Cerebellar nuclear complex (tissue), 1 donor: ENCODE results near the gene ALOXE3.
"Not testable (repeated sequence)": the region's sequence is repeated elsewhere in the genome, so short reads cannot be mapped to it uniquely, and the experiment has no call there.

Experiments used
- DNase-seq, 2 experiments: peaks; one replicate each; lab custom pipeline; 2025; lab: John Stamatoyannopoulos, UW

ALOXE3 gene

DNA sequence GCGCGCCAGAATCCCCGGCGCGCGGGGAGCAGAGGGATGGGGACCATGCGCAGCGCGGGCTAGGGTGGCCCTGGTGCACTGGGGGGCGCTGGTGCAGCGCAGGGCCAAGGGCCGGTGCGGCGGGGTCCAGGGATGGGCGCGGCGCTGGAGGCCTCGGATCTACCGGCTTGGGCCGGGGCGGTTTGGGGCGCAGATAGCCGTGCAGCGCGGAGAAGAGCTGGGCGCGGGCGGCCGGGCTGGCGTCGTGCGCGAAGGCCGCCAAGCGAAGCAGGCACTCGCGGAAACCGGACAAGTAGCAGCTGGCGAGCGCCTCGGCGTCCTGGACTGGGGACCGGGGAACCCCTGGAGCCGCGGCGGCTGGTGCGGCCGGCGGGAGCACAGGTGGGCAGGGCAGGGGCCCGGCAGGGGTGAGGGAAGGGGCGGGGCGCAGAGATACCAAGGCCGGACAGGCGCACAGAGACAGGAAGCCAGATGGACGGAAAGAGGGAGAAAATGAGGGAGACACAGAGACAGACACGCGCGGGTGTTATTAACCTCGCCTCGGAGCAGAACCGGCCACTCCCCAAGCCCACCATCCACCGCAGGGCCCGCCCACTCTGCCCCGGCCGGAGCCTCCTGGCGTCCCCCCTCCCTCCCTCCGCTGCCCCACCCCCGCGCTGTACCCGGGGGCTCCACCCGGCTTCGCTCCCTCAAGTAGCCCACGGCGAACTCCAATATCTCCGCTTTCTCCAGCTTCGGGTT, 3.5 kb upstream of the ALOXE3 start:
- DNase-seq = no peak

- no peak for DNase-seq
Observed at GRCh38 chr17:8121407-8121680, 3.0 kb upstream of the ALOXE3 start.

DNA sequence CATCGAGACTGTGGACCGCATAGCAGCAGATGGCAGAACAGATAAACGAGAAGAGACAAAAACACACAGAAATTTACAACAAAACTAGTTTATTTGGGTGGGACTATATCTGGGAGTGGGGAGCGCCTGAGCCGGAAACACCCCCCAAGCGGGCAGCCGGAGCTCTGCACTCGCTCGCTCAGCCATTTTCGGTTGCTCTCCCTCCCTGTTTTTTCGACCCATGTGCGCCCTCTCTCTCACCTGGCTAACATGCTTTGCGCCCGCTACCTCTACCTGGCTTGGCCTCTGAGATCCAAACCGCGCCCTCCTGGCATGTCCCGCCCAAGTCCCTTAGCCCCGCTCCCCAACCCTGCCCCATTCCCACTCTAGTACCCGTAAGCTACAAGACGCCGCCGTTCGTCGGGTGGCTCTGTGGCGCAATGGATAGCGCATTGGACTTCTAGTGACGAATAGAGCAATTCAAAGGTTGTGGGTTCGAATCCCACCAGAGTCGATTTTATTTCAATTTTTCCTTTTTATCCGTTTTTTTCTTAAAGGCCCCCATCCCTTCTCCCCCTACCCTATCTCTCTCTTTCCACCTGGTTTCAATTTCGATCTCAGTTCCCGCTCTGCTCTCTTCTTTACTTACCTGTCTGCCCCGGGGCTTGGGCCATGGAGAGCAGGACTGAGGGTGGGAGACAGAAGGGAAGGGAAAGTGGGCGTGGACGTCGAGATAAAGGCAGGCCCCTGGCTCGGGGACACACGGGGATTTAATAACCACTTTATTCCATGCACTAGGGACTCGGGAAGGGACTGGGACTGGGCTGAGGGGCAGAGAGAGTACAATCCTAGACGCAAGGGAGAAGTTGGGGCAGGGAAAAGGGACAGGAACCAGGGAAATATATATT, 2.4 kb upstream of the ALOXE3 start:
- no peak for DNase-seq

DNA sequence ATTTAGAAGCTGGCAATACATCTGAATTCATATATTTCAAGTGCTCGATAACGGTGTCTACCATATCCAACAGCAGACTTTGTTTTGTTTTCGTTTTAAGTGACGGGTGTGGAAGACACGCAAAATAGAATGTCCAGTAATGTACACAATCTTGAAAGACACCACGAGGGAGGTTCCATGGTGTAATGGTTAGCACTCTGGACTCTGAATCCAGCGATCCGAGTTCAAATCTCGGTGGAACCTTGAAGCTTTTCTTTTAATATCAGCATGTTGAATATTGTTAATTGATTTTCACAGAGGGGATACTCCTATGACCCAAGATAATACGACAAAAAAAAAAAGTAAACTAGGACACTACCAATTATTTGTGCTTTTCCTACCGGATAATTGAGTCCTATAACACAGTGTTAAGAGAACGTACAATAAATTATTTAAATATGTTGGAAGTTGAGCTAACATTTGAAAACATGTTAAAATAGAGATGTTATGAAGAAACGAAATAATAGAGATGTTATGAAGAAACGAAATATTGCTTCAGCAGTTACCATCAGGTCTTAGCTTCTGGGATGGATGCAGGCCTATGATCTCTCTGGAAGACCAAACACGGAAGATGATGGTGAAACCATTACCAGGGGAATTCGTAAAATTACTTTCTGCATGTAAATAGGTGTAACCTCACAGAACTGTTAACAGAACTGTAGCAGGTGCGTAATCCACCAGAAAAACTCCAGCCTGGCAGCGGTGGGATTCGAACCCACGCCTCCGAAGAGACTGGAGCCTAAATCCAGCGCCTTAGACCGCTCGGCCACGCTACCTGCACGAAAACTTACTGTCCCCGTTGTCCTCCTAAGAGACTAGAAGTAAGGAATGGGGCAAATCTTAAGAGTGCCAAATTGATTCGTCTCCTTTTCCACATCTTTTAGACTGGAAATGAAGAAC, 1.5 kb upstream of the ALOXE3 start:
- peak; percentile 54 to 76 for DNase-seq

DNA sequence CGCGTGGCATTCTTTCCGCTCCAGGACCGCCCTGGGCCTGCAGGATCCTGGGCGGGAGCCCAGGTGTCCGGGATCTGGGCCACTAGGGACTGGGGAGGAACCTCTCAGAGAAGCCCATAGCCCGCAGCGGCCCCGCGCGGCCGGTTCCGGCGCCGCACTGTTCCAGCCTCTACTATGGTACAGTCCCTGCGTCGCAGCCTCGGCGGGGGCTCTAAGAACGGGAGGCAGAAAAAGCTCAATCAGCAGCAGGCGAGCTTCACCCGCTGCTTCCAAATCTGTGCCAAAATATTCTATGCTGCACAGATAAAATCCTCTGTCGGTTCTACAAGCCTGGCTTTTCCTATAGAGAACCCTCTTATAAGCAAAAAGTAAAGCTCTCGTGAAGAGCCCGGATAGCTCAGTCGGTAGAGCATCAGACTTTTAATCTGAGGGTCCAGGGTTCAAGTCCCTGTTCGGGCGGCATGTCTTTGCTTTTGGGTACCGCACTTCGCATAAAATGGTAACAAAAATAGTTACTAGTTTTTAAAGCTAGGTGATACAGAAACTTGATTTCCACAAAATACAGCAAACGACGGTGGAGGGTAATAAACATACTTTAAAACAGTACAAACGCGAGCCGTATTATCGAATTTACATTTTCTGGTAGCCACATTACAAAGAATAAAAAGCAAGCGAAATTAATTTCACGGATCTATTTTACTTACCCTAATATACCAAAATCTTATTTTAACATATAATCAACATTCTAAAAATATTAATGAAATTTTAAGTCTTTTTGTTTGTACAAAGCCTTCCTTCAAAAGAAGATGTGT, 661 bp upstream of the ALOXE3 start:
- DNase-seq = peak; percentile 63 to 76

- DNase-seq = no peak
Observed at GRCh38 chr17:8117367-8117979, 841 bp downstream of the ALOXE3 start.

DNA sequence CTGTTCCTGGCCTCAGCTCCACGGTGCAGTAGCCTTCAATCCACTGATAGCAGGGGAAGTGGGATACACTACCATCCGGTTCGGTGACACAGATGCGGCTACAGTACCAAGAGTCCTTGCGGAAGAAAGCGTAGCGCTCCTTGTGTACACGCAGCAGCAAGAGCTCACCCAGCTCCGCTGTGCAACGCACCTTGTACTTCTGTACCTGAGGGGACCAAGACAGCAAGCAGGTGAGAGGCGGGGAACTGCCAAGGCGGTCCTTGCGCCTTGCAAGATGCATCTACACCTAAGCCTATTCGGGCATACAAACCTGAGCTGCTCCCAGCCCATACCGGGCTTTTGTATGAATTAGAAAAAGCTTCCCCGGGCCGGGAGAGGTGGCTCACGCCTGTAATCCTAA, 1.5 kb downstream of the ALOXE3 start:
- DNase-seq = no peak

GRCh38 chr17:8110907-8111306, 7.4 kb downstream of the ALOXE3 start:
- DNase-seq = no peak

- DNase-seq = no peak
Observed at GRCh38 chr17:8110456-8110804, 7.9 kb downstream of the ALOXE3 start.

DNA sequence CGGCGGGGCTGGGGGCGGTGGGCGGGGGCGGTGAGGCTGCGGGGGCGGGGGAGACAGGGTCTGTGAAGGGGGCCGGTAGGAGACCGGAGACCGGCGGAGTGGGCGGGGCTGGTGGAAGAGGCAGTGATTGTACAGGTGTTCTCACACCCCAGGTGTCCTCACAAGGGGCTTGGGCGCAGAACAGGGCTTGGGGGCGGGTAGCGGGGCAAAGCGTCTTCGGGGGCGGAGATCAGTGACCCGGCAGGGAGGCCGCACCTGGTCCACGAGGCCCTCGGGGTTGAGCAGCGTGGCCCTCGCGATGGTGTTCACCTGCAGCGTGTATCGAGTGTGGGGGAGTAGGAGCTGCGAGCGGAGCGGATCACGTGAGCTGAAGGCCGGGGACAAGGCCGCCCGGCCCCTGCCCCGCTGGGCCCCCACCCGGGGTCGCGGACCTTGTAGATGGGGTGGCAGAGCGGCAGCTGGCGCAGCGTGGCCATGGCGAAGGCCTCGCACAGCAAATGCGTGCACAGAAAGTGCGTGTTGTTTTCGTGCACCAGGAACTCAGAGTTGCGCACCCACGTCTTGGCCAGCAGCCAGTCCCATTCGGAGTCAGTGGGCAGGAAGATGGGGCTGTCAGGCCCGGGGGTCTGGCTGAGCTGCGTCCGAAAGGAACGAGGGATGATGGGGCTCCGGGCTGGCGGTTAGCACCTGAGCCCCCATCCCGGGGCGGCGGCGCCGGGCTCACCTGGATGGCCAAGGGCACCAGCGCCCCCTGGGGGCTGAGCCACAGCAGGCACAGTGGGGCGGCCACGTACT, 8.5 kb downstream of the ALOXE3 start:
- DNase-seq = no peak

GRCh38 chr17:8108972-8109660, 9.2 kb downstream of the ALOXE3 start:
- no peak for DNase-seq

- DNase-seq = not testable (repeated sequence)
Observed at GRCh38 chr17:8106980-8107379, 11.3 kb downstream of the ALOXE3 start.

DNA sequence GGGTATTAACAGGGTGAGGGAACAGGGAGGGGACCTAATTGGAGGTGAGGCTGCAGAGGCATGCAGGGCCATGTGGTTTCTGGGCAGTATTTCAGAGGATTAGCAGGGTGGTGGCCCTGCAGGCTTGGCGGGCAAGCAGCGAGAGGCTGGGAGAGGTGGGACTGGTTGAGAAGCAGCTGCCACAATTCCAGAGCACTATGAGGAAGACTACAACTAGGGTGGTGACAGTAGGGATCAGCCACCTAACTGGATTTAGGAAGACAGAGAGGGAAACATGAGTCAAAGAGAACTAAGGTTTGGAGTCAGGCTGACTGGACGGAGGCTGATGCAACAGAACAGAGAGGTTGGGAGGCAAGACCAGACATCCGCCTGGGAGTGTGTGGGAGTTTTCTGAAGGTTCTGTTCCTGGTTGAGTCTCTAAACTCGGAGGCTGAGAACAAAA, 12.3 kb downstream of the ALOXE3 start:
- DNase-seq = no peak

DNA sequence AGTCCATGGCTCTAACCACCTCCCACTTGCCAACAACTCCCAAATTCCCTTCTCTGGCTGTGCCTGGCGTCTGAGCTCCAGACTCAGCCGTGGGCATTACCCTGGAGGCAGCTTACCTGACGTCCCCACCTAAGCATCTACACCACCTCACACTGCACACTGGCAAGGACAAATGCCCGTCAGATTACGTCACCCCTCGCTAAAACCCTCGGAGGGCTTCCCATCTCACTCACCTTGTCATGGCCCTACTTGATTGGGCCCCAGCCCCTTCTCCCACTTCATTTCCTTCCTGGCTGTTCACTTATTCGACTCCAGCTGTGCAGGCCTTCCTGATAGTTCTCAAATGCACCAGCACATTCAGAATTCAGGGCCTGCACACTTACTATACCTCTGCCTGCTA, 13.4 kb downstream of the ALOXE3 start:
- DNase-seq = no peak

DNA sequence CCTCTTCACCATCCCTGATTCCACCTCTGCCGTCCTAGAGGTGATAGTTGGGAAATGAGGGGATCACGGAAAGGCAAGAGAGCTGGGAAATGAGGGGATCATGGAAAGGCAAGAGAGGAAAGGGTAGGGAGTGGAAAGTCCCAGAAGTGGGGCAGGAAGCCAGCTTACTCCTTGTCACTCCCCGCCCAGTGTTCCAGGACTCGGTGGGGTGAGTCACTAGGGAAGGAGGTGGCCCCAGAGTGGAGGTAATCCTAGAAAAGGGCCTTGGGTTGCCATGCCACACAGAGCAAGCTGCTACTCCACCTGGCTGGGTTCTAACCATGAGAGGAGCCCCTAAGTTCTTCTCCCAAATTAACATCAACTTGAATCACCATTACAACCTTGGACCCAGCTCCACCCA, 14.8 kb downstream of the ALOXE3 start:
- no peak for DNase-seq

GRCh38 chr17:8101721-8102120, 16.6 kb downstream of the ALOXE3 start:
- DNase-seq = no peak

GRCh38 chr17:8100763-8101162, 17.6 kb downstream of the ALOXE3 start:
- DNase-seq = no peak

DNA sequence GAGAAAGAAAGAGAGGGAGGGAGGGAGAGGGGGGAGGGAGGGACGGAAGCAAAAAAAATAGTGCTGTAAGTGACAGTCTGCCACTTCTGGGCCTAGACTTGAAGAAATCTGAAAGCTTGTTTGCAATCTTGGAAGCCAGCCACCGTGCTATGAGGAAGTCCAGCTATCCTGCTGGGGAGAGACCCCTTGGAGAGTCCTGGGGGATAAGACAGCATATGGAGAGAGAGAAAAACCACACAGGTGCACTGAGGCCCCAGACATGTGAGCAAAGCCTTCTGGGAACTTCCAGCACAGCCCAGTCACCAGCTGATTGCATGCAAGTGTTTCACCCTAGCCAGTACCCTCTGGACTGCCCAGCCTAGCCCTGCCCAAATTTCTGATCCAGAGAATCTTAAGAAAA, 18.2 kb downstream of the ALOXE3 start:
- no peak for DNase-seq

DNA sequence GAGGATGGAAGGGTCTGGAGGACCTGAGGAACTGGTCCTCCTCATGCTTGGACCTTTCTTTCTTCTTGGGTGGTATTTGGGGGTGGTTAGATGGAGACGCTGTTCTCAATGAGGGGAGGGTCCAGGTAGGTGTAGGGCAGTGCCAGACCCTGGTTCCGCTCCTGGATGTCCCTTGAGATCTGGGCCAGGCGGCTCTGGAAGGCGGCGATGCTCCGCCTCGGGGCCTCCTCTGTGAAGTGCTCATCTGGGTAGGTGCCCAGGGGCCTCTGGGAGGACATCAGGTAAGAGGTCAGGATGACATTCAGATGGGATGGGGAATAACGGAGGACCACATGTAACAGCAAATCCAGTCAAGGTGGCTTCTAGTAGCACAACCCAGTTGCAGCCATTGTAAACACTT, 21.8 kb downstream of the ALOXE3 start:
- DNase-seq = no peak

GRCh38 chr17:8095361-8095760, 23.0 kb downstream of the ALOXE3 start:
- DNase-seq = no peak
